ENCODE measurements around the gene KCNQ5.

DNA sequence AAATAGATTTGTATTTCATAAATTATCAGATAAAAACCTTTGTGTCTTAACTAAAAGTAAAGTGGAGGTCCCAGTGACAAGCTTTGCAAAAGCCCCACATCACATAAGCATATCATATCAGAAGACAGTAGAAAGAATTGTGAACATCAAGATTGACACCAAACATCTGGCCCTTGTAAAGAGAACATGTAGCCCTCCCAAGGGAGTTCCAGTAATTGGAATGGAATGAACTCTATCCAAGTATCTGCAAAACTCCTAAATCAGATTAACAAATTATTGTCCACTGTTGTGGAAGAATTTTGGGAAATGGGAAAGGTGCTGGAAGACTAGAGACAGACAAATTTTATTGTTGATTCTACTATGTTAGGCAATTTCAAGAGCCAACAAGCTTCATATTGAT, 268.8 kb downstream of the KCNQ5 start:
- TF ChIP-seq, protein P1, sequence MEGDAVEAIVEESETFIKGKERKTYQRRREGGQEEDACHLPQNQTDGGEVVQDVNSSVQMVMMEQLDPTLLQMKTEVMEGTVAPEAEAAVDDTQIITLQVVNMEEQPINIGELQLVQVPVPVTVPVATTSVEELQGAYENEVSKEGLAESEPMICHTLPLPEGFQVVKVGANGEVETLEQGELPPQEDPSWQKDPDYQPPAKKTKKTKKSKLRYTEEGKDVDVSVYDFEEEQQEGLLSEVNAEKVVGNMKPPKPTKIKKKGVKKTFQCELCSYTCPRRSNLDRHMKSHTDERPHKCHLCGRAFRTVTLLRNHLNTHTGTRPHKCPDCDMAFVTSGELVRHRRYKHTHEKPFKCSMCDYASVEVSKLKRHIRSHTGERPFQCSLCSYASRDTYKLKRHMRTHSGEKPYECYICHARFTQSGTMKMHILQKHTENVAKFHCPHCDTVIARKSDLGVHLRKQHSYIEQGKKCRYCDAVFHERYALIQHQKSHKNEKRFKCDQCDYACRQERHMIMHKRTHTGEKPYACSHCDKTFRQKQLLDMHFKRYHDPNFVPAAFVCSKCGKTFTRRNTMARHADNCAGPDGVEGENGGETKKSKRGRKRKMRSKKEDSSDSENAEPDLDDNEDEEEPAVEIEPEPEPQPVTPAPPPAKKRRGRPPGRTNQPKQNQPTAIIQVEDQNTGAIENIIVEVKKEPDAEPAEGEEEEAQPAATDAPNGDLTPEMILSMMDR (conservative IDR thresholded peaks at IDR 0.05; ENCODE audit: low read depth, low read length), result no peak
- TF ChIP-seq EZH2 (IDR thresholded peaks at IDR 0.05; ENCODE audit: borderline replicate concordance, low read depth, low read length, poor library complexity, severe bottlenecking), result no peak
